ENCODE results near the gene LRRC74B. TPM values are rescaled to one million over a fixed set of nuclear protein-coding genes. Genes with fewer than 3 reads are reported as not detected.

LRRC74B gene
- total and polyA plus RNA-seq, 2 donors from 2014 or later: not detected

GRCh38 chr22:21073023-21073422 is 27.3 kb downstream of the LRRC74B start:
- intact Hi-C loops (cut with DNase I): no loop called here
- no peaks in the 10 kb centered on the region for H3K36me3 ChIP-seq (ENCODE audit: control insufficient read depth in 2 of 3, insufficient read depth in 3 of 3, low read length in 3 of 3)
- H3K27ac ChIP-seq (ENCODE audit: low read depth in 2 of 2, low read length in 2 of 2): no peak overlapping the region
- TF ChIP-seq, protein P1, sequence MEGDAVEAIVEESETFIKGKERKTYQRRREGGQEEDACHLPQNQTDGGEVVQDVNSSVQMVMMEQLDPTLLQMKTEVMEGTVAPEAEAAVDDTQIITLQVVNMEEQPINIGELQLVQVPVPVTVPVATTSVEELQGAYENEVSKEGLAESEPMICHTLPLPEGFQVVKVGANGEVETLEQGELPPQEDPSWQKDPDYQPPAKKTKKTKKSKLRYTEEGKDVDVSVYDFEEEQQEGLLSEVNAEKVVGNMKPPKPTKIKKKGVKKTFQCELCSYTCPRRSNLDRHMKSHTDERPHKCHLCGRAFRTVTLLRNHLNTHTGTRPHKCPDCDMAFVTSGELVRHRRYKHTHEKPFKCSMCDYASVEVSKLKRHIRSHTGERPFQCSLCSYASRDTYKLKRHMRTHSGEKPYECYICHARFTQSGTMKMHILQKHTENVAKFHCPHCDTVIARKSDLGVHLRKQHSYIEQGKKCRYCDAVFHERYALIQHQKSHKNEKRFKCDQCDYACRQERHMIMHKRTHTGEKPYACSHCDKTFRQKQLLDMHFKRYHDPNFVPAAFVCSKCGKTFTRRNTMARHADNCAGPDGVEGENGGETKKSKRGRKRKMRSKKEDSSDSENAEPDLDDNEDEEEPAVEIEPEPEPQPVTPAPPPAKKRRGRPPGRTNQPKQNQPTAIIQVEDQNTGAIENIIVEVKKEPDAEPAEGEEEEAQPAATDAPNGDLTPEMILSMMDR (IDR thresholded peaks at IDR 0.05; ENCODE audit: borderline replicate concordance, extremely low read depth, insufficient read depth): no peak
- no peak for DNase-seq
- FAIRE-seq: no peak
- no peaks in the 10 kb centered on the region for H3K9me3 ChIP-seq (ENCODE audit: control insufficient read depth in 2 of 3, insufficient read depth in 1 of 3, low read length in 3 of 3)
- H3K9ac ChIP-seq (ENCODE audit: low read length in 3 of 3): no peak overlapping the region
- H3K4me3 ChIP-seq (ENCODE audit: low read length in 3 of 3): no peak overlapping the region
- no peaks in the 10 kb centered on the region for H3K27me3 ChIP-seq (ENCODE audit: control insufficient read depth, insufficient read depth, low read length)
- no peaks in the 10 kb centered on the region for H3K4me1 ChIP-seq (ENCODE audit: control insufficient read depth in 2 of 3, insufficient read depth in 2 of 3, low read depth in 1 of 3, low read length in 3 of 3)

DNA sequence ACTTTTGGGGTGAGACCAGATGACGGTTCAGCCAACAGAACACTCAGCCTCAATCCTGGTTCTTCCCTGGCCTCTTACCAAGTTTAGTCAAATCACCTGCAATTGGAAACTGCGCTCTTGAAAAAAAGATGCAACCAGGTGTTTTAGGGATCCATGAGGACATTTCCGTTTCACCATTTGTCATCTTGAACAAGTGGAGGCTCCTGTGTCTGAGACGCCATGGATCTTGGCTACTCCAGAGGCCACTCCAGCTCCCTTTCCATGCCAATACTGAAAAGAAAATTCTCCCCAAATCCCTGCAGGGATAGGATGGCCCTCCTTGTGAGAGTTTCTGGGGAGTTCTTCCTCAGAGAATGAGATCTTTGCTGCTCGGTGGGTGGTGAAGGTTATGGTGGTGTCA is 27.7 kb downstream of the LRRC74B start:
- Histone ChIP-seq H3K4me3 (ENCODE audit: low read length in 3 of 3) (no peak overlapping the region), H3K4me1 (ENCODE audit: control insufficient read depth in 2 of 3, insufficient read depth in 2 of 3, low read depth in 1 of 3, low read length in 3 of 3) (no peaks in the 10 kb centered on the region), H3K9me3 (ENCODE audit: control insufficient read depth in 2 of 3, insufficient read depth in 1 of 3, low read length in 3 of 3) (no peaks in the 10 kb centered on the region), H3K27ac (ENCODE audit: low read depth in 2 of 2, low read length in 2 of 2) (no peak overlapping the region), H3K36me3 (ENCODE audit: control insufficient read depth in 2 of 3, insufficient read depth in 3 of 3, low read length in 3 of 3) (no peaks in the 10 kb centered on the region), H3K9ac (ENCODE audit: low read length in 3 of 3) (no peak overlapping the region), H3K27me3 (ENCODE audit: control insufficient read depth, insufficient read depth, low read length) (no peaks in the 10 kb centered on the region)
- DNase-seq: no peak
- intact Hi-C loops (cut with DNase I): no loop called here
- TF ChIP-seq, protein P1 (IDR thresholded peaks at IDR 0.05; ENCODE audit: borderline replicate concordance, extremely low read depth, insufficient read depth): no peak
- FAIRE-seq: no peak

DNA sequence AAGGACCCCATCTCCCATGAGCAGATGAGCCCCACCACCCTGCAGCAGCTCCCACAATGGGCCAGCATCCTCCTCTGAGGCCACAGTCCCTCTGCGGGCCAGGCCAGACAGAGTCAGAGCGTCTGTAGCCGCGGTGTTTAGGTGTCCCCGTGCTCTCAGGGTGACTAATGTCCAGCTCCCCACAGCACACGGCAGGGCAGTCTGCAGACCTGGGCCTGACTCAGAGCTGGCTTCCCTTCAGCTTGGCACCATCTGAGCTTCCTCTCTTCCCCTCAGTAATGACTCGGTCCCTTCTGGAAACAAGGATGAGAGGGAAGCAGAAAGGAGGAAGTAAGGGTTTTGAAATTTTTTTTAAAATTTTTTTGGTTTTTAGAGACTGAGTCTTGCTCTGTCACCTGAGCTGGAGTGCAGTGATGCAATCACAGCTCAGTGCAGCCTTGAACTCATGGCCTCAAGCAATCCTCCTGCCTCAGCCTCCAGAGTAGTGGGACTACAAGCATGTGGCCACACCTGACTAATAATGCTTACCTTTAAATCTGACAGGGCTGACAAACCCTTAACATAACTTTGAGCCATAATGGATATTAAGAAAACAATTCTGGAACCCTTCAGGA is 28.5 kb downstream of the LRRC74B start:
- Histone ChIP-seq H3K9me3 (ENCODE audit: control insufficient read depth in 2 of 3, insufficient read depth in 1 of 3, low read length in 3 of 3) (no peaks in the 10 kb centered on the region), H3K36me3 (ENCODE audit: control insufficient read depth in 2 of 3, insufficient read depth in 3 of 3, low read length in 3 of 3) (no peaks in the 10 kb centered on the region), H3K9ac (ENCODE audit: low read length in 3 of 3) (no peak overlapping the region), H3K27me3 (ENCODE audit: control insufficient read depth, insufficient read depth, low read length) (no peaks in the 10 kb centered on the region), H3K4me1 (ENCODE audit: control insufficient read depth in 2 of 3, insufficient read depth in 2 of 3, low read depth in 1 of 3, low read length in 3 of 3) (no peaks in the 10 kb centered on the region), H3K27ac (ENCODE audit: low read depth in 2 of 2, low read length in 2 of 2) (no peak overlapping the region), H3K4me3 (ENCODE audit: low read length in 3 of 3) (no peak overlapping the region)
- DNase-seq (no peak), FAIRE-seq (no peak)
- intact Hi-C loops (cut with DNase I): no loop called here
- TF ChIP-seq, protein P1 (IDR thresholded peaks at IDR 0.05; ENCODE audit: borderline replicate concordance, extremely low read depth, insufficient read depth): no peak

Measured in kidney (tissue), 14 donors.